GM21390 (cell line): ENCODE measurements around the gene LENG1.
A peak's percentile ranks its signal among the peaks of the same experiment; 100 is the strongest.
"Not testable (repeated sequence)": the region's sequence is repeated elsewhere in the genome, so short reads cannot be mapped to it uniquely, and the experiment has no call there.

ENCODE experiments used
- ATAC-seq: cut with Tn5 transposase; IDR thresholded peaks from one replicate; pipeline ENCODE4 v1.9.1; 2021; ENCODE audit not compliant: unreplicated experiment

The LENG1 gene

GRCh38 chr19:54189735-54190502 lies 30.4 kb upstream of the LENG1 start:
- ATAC-seq: peak; percentile 43

- peak; percentile 18 for ATAC-seq
Observed at GRCh38 chr19:54189145-54189734, 29.7 kb upstream of the LENG1 start, which contains the start of gene MBOAT7. Gene MBOAT7 (minus strand): TSS chr19:54189580. CDS start chr19:54188508, 1,072 bp downstream.

GRCh38 chr19:54188215-54188871 lies 28.8 kb upstream of the LENG1 start:
- ATAC-seq: no peak

GRCh38 chr19:54186934-54187381 lies 27.4 kb upstream of the LENG1 start:
- ATAC-seq: no peak

- no peak for ATAC-seq
Observed at GRCh38 chr19:54186351-54186750, 26.8 kb upstream of the LENG1 start.

- no peak for ATAC-seq
Observed at GRCh38 chr19:54183431-54183830, 23.9 kb upstream of the LENG1 start.

- not testable (repeated sequence) for ATAC-seq
Observed at GRCh38 chr19:54181894-54182293, 22.4 kb upstream of the LENG1 start.

GRCh38 chr19:54180691-54181091 lies 21.2 kb upstream of the LENG1 start:
- ATAC-seq: no peak

- no peak for ATAC-seq
Observed at GRCh38 chr19:54179921-54180461, 20.5 kb upstream of the LENG1 start.

- ATAC-seq: no peak
Observed at GRCh38 chr19:54179262-54179852, 19.8 kb upstream of the LENG1 start.

GRCh38 chr19:54178581-54179261 lies 19.2 kb upstream of the LENG1 start:
- no peak for ATAC-seq

- no peak for ATAC-seq
Observed at GRCh38 chr19:54173951-54174834, 14.7 kb upstream of the LENG1 start.

- no peak for ATAC-seq
Observed at GRCh38 chr19:54173359-54173699, 13.8 kb upstream of the LENG1 start.

GRCh38 chr19:54172471-54173358 lies 13.2 kb upstream of the LENG1 start, which contains the start of gene TMC4:
Gene TMC4 (minus strand): TSS chr19:54173160. CDS start chr19:54173117, 43 bp downstream.
- ATAC-seq: no peak

GRCh38 chr19:54171736-54172431 lies 12.4 kb upstream of the LENG1 start:
- not testable (repeated sequence) for ATAC-seq

- ATAC-seq: no peak
Observed at GRCh38 chr19:54169149-54169740, 9.7 kb upstream of the LENG1 start.

GRCh38 chr19:54168174-54168917 lies 8.8 kb upstream of the LENG1 start:
- ATAC-seq: no peak
